GM18507 (cell line): ENCODE data around the gene MCAM.

Experiments
- DNase-seq: peaks from one replicate; pipeline ENCODE4 v3.0.0; 2011; ENCODE audit warnings: low read depth; ENCODE audit not compliant: insufficient read length; ENCODE audit errors: extremely low spot score
- FAIRE-seq: peaks from 2 replicates; lab custom pipeline; 2011; peaks lifted over from hg19 to GRCh38; lab: Jason Lieb, UNC

The MCAM gene

DNA sequence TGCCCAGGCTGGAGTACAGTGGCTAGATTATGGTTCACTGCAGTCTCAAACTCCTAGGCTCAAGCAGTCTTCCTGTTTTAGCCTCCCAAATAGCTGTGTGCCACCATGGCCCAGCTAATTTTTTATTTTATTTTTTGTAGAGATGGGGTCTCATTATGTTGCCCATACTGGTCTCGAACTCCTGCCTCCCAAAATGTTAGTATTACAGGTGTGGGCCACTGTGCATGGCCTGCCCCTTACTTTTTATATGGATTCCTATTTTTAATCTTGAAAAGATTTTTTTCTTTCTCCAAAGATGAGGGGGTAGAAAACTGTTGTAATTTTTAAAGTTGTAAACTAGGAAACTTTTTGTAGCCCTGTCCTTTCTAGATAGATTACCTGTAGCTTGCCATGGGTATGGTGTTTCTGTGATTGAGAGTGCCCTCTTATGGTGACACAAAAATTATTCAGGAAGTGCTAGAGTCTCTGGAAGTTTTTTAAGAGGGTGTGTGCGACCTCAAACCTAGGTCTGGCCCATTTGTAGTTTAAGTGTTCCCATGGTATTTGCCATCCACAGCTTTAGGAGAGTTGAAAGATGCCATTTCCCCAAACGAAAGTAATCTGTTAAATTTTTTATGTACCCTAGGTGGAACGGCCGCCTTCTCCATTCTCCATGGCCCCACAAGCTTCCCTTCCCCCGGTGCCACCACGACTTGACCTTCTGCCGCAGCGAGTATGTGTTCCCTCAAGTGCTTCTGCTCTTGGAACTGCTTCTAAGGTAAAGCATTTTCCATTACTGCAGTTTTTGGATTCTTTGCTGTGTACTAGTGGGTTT, 32.4 kb downstream of the MCAM start:
- FAIRE-seq, result peak; percentile 91
- DNase-seq, result peak; percentile 36

DNA sequence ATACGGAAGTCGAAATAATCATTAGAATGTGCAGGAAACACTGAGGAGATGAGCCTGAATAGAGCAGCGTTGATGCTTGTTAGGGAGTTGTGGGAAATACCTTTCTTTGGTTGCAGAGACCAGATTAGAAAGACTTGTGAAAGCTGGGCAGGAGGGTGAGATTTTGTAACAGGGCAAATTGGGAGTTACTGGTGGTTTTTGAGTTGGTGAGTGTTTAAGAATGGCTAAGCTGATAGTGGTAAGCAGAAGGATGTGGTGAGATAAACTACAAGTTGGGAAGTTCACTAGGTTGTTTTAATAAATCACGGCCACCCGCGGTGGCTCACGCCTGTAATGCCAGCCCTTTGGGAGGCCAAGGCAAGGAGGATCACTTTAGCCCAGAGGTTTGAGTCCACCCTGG, 34.4 kb downstream of the MCAM start:
- FAIRE-seq, result no peak
- DNase-seq, result no peak

DNA sequence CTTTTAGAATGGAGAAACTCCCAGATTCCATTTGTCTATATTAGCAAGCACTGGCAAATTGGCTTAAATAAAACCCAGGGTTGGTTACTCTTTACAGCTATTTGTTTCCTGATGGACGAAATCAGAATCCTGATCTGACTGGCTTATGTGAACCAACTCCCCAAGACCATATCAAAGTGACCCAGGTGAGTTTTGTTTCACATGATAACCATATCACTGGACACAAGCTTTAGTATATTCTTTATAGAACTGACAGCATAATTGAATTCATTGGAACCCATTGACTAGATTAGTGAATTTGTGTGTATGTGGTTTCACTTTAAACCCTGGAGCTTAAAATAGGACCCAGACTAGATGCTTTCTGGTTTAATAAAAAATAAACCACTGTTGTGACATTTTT, 39.3 kb downstream of the MCAM start:
- FAIRE-seq, result no peak

DNA sequence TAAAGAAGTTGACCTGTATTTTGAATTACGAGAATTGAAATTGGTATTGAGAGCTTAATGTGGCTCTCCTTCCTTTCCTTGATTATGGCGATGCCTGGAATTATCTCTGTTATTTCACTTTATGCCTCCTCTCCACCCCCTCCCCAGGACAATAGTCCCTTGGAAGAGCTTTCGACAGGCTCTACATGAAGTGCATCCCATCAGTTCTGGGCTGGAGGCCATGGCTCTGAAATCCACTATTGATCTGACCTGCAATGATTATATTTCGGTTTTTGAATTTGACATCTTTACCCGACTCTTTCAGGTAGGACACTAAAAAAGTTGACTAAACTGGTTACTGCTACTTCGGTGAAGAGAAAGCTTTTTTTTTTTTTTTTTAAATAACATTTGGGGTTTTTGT, 43.2 kb downstream of the MCAM start:
- FAIRE-seq (no peak), DNase-seq (no peak)

More for the DNA sequence above, 39.3 kb downstream of the MCAM start:
- DNase-seq, result no peak

DNA sequence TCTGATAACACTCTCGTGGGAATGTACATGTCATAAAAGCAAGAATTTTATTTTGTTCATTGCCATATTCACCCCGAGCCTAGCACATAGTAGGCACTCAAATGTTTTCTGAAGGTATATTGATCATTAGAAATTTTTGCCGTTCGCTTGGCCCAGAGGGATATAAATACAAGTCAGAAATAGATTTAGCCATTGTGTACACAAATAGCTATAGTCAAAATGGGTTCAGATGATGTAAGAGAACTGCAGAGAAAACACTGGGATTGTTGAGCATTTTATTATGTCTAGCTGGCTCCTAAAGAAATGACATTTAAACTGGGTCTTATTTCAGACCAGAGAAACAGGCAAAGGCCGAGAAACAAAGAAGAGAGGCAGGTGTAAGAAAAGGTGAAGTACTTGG, 49.3 kb downstream of the MCAM start:
- no peak for FAIRE-seq
- DNase-seq, result no peak

DNA sequence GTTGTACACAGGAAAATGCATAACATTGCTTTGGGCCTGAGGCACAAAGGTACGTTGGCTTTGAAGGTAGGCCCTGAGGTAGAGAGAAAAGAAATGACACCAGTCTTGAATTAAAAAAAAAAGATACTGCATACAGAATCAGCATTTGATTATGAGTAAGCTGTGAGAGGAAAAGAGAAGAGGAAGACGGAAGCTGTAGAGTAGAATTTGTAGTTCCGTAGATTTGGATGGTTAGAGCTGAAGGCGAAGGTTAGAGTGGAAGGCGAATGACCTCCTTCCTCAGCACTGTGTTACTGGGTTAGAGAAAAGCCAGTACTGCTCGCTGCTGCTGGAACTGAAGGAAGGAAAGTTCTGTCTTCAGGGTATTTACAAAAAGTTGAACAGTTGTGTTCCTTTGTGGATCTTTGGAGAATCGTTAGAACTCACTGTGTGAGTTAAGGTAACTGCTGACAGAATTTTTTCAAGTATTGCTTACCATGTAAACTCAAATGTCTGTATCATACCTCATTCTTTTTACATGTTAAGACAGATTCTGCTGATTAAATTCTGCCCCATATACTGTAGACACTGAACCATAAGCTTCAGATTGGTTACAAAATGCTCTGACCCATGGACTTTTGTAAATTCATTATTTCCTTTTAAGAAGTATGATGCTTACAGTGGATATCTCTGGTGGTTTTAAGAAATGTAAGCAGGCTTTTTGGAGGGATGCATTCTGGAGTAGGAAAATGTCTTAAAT, 50.2 kb downstream of the MCAM start:
- DNase-seq (no peak), FAIRE-seq (no peak)

DNA sequence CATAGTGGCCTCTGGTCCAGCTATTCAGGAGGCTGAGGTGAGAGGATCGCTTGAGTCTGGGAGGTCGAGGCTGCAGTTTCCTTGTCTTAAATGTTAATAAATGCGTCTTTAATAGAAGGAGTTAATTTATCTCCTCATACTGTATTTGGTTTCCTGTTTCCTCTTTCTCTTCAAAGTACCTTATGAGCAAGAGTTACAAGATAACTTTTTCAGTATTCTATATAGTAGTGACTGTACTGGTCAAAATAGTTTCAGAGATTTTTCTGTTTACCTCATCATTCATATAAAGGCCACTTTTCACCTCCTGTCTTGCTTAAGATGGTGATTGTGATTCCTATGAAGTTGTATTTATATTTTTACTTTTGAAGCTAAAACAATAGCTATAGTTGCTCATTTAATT, 50.9 kb downstream of the MCAM start:
- DNase-seq (no peak), FAIRE-seq (no peak)

DNA sequence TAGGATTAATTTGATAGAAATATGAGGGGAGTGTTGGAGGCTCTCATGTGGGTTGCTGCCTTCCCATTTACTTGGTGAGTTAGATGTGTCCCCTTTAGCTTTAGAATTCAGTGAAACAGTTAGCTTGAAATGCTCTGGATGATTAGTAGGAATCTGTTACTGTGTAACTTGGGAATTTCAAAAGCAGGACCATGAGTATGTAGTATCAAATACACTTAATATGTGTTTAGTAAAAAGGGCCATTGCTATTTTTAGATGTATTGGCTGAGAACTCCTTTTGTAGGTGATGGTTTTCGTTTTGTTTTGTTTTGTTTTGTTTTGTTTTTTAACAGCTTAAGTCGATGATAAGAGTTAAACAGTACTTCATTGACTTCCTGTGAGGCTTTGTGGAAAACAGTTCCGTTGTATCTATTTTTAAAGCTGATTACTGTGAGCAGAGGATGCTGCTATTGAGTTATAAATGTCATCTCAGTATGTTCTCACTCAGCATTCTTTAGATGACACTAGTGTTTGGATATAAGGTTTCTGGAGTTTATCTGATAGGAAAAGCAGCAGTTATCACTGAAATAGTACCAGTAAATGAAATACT, 53.5 kb downstream of the MCAM start:
- peak; percentile 92 for FAIRE-seq
- no peak for DNase-seq

DNA sequence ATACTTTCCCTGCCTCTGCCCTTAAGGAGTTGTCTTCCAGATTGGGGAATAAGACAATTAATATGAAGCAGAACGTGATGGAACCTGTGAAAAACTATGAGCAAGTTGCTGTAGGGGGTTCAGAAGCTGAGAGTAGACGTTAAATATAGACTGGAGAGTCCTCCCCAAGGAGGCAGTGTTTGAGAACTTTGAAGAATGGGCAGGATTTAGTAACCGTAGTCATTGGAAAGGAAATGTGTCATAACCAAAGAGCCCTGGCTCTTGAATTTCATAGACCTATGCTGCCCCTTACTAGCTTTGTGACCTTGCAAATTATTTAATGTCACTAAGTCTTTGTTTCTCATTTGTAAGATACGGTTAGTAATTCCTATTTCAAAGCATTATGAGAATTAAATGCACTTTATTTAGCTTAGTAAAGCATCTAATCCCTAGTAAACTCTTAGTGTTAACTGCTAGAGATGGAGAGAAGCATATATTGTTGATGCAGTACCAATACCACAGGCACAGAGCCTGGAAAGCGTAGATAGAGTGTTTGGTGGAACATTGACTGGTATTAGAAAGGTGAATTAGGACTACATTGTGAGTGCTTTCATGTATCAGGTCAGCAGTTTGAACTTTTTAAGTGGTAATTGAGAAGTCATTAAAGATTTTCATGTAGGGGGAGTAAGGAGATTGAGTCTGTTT, 54.1 kb downstream of the MCAM start:
- peak; percentile 76 for FAIRE-seq
- no peak for DNase-seq

DNA sequence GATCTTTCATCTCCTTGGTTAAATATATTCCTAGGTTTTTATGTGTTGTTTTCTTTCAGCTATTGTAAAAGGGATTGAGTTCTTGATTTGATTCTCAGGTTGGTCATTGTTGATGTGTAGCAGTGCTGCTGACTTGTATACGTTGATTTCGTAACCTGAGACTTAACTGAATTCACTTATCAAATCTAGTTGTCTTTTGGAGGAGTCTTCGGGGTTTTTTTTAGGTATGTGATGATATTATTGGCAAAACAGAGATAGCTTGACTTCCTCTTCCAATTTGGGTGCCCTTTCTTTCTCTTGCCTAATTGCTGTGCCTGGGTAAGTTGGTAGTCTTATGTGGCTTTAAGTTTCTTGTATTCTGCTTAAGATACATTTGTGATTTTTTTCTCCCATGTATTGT, 57.9 kb downstream of the MCAM start:
- no peak for FAIRE-seq
- DNase-seq, result no peak
